Stomach (tissue), 9 donors: ENCODE measurements around the gene SMNDC1. TPM values are rescaled to one million over a fixed set of nuclear protein-coding genes. Genes with fewer than 3 reads are reported as not detected.

Source experiments
- DNase-seq, 2 donors: peaks; one replicate each; pipeline versions ENCODE4 v3.0.0 to v3.0.0-alpha.2; 2013 to 2019
- H3K27ac ChIP-seq, 5 donors: fragments of 200-600 bp in 4 of 5; sonication (generic) in 4 of 5; one replicate each; pipeline ENCODE4 v1.5.1; 2013 to 2019; ENCODE audit warnings: mild to moderate bottlenecking in 1 of 5, moderate library complexity in 1 of 5
- H3K27me3 ChIP-seq, 3 donors: fragments of 200-600 bp; sonication (generic); one replicate each; pipeline ENCODE4 v1.5.1; 2017 to 2019; ENCODE audit warnings: mixed run types in 1 of 3
- H3K36me3 ChIP-seq, 4 donors: fragments of 200-600 bp; sonication (generic); 1 replicate in 3 of 4; 2 replicates in 1 of 4; pipeline ENCODE4 v1.5.1; 2016 to 2019
- H3K4me1 ChIP-seq, 4 donors: fragments of 200-600 bp; sonication (generic); one replicate each; pipeline ENCODE4 v1.5.1; 2016 to 2019
- H3K4me3 ChIP-seq, 4 donors: fragments of 200-600 bp; sonication (generic) in 3 of 4; one replicate each; pipeline ENCODE4 v1.5.1; 2016 to 2019; ENCODE audit warnings: mild to moderate bottlenecking in 1 of 4
- H3K9me3 ChIP-seq, 4 donors: fragments of 200-600 bp; sonication (generic); one replicate each; pipeline ENCODE4 v1.5.1; 2016 to 2019
- CTCF ChIP-seq, 7 experiments: fragments of 450-650 bp in 4 of 7; fragments of 200-600 bp in 3 of 7; sonication (generic) in 3 of 7; IDR thresholded peaks; one replicate each; pipeline ENCODE4 v1.5.1; 2016 to 2019; ENCODE audit warnings: antibody characterized with exemption in 7 of 7, control low read depth in 2 of 7, mild to moderate bottlenecking in 1 of 7
- EP300 ChIP-seq: sonication (generic); formaldehyde crosslinking; IDR thresholded peaks from one replicate; pipeline ENCODE4 v1.6.1; 2017; ENCODE audit warnings: antibody characterized with exemption
- POLR2A ChIP-seq, 4 donors: fragments of 450-650 bp; IDR thresholded peaks; one replicate each; pipeline ENCODE4 v1.6.1; 2016; ENCODE audit warnings: antibody characterized with exemption in 4 of 4, control low read depth in 2 of 4, mild to moderate bottlenecking in 1 of 4, moderate library complexity in 1 of 4
- POLR2AphosphoS5 ChIP-seq, 3 donors: sonication (generic); formaldehyde crosslinking; IDR thresholded peaks; one replicate each; pipeline ENCODE4 v1.6.1; 2016; ENCODE audit warnings: antibody characterized with exemption in 3 of 3
- WGBS, 5 donors: extraction: QIAGEN DNeasy Blood & Tissue Kit in 3 of 5; methylation state at CpG; one replicate each; pipeline versions ENCODE4 v1.1.5 to v1.1.7; 2013 to 2018; 5-methylcytosine and 5-hydroxymethylcytosine counted together
- intact Hi-C: fragments of 100-400 bp; cut with DNase I; formaldehyde crosslinking; loops from one replicate; pipeline ENCODE4 v1.15.1; 2023; ENCODE audit warnings: low total_unique reads
- polyA plus RNA-seq, 3 donors: library from polyadenylated mRNA; stranded (reverse); fragments of 200-250 nt; gene quantifications; one replicate each; pipeline ENCODE4 v1.2.3, GENCODE V29; 2013
- total RNA-seq, 5 donors: library from RNA; depleted of rRNA; stranded (reverse); fragments of >200 nt; gene quantifications; one replicate each; pipeline versions ENCODE4 v1.1.0 to v1.2.3, GENCODE V29; 2014 to 2016
- donor health status: healthy with polysubstance abuse.
- donor health status: Bipolar disorder and iron deficiency.
- donor health status: healthy.

The SMNDC1 gene
- total and polyA plus RNA-seq, 8 donors: 7.7 to 31.6 (median 15.2) TPM

- Histone ChIP-seq H3K27ac (no peak overlapping the region), H3K27me3 (no peaks in the 10 kb centered on the region), H3K9me3 (no peaks in the 10 kb centered on the region), H3K36me3 (peaks cover 49 to 100% (median 95%) of the 10 kb centered on the region in 4 donors), H3K4me3 (no peak overlapping the region), H3K4me1 (peaks cover 15 to 39% (median 26%) of the 10 kb centered on the region in 4 donors)
- TF ChIP-seq EP300: no peak
- TF ChIP-seq POLR2A (IDR thresholded peaks at IDR 0.05): no peak
- TF ChIP-seq POLR2AphosphoS5 (IDR thresholded peaks at IDR 0.05): no peak
- TF ChIP-seq CTCF (IDR thresholded peaks at IDR 0.05): no peak
- 63 to 90% (median 78%) methylated on average over 1 of the region's 1 CpG for WGBS, 5 donors
- intact Hi-C loops: no loop called here
- DNase-seq: no peak
Measured at GRCh38 chr10:110296966-110297365, 7.8 kb downstream of the SMNDC1 start.

GRCh38 chr10:110286841-110287240 is 17.9 kb downstream of the SMNDC1 start:
- no peak overlapping the region for H3K4me3 ChIP-seq
- TF ChIP-seq EP300: no peak
- no peak for TF ChIP-seq POLR2AphosphoS5 (IDR thresholded peaks at IDR 0.05)
- peaks cover 12 to 82% (median 66%) of the 10 kb centered on the region in 4 donors for H3K36me3 ChIP-seq
- no peak overlapping the region for H3K27ac ChIP-seq
- intact Hi-C loops: no loop called here
- 82 to 91% (median 88%) methylated on average over 2 of the region's 2 CpGs for WGBS, 5 donors
- no peaks in the 10 kb centered on the region for H3K27me3 ChIP-seq
- H3K9me3 ChIP-seq: no peaks in the 10 kb centered on the region
- no peak for DNase-seq
- no peaks in the 10 kb centered on the region for H3K4me1 ChIP-seq

- TF ChIP-seq POLR2A (IDR thresholded peaks at IDR 0.05) (no peak), CTCF (IDR thresholded peaks at IDR 0.05) (no peak), POLR2AphosphoS5 (IDR thresholded peaks at IDR 0.05) (no peak), EP300 (no peak)
- H3K9me3 ChIP-seq: no peaks in the 10 kb centered on the region
- H3K4me1 ChIP-seq: no peaks in the 10 kb centered on the region
- no peak overlapping the region for H3K4me3 ChIP-seq
- intact Hi-C loops: no loop called here
- no peak for DNase-seq
- no peaks in the 10 kb centered on the region for H3K27me3 ChIP-seq
- WGBS, 5 donors: 92 to 100% (median 98%) methylated on average over 2 of the region's 2 CpGs
- peaks cover 12 to 81% (median 62%) of the 10 kb centered on the region in 4 donors for H3K36me3 ChIP-seq
- H3K27ac ChIP-seq: no peak overlapping the region
Measured at GRCh38 chr10:110285501-110285900, 19.2 kb downstream of the SMNDC1 start.

GRCh38 chr10:110284262-110284661 is 20.5 kb downstream of the SMNDC1 start:
- Histone ChIP-seq H3K4me1 (peaks cover 0 to 6% (median 3%) of the 10 kb centered on the region in 4 donors), H3K4me3 (no peak overlapping the region), H3K27ac (no peak overlapping the region), H3K9me3 (no peaks in the 10 kb centered on the region), H3K27me3 (no peaks in the 10 kb centered on the region), H3K36me3 (peaks cover 8 to 81% (median 62%) of the 10 kb centered on the region in 4 donors)
- 88 to 98% (median 96%) methylated on average over 3 of the region's 3 CpGs for WGBS, 5 donors
- no peak for TF ChIP-seq CTCF (IDR thresholded peaks at IDR 0.05)
- no peak for TF ChIP-seq POLR2A (IDR thresholded peaks at IDR 0.05)
- no peak for TF ChIP-seq EP300
- no peak for TF ChIP-seq POLR2AphosphoS5 (IDR thresholded peaks at IDR 0.05)
- DNase-seq: no peak
- intact Hi-C loops: loop anchor here (5.0 kb wide), 1 partner anchor 147 kb away; no protein-coding TSS in a partner anchor

GRCh38 chr10:110279407-110279986 is 25.2 kb downstream of the SMNDC1 start:
- Histone ChIP-seq H3K9me3 (no peaks in the 10 kb centered on the region), H3K27ac (peak overlapping the region in 2 of 5 donors; percentile 16 to 21), H3K27me3 (no peaks in the 10 kb centered on the region), H3K4me1 (peaks cover 0 to 27% (median 7%) of the 10 kb centered on the region in 4 donors), H3K36me3 (peaks cover 0 to 33% (median 16%) of the 10 kb centered on the region in 4 donors), H3K4me3 (no peak overlapping the region)
- intact Hi-C loops: loop anchor here (10.0 kb wide), 1 partner anchor 395 kb away; no protein-coding TSS in a partner anchor
- TF ChIP-seq POLR2AphosphoS5 (IDR thresholded peaks at IDR 0.05): peak in 2 of 3 donors; percentile 48 to 75
- peak in 5 of 7 experiments; percentile 50 to 83 (median 75) for TF ChIP-seq CTCF (IDR thresholded peaks at IDR 0.05)
- TF ChIP-seq EP300: no peak
- TF ChIP-seq POLR2A (IDR thresholded peaks at IDR 0.05): no peak
- DNase-seq: peak; percentile 60 to 89
- 30 to 33% (median 32%) methylated on average over 6 of the region's 6 CpGs for WGBS, 5 donors
